ENCODE data around the gene TPBG. TPM values are rescaled to one million over a fixed set of nuclear protein-coding genes. Genes with fewer than 3 reads are reported as not detected.
"Not testable (repeated sequence)": the region's sequence is repeated elsewhere in the genome, so short reads cannot be mapped to it uniquely, and the experiment has no call there.

Gene TPBG
- total RNA-seq, 2 donors from 2014 or later, result 34.0 to 39.1 TPM

- Mint-ChIP-seq H3K4me3 (no peak overlapping the region), H3K4me1 (peaks cover 33% of the 10 kb centered on the region), H3K27me3 (ENCODE audit: insufficient read depth) (no peaks in the 10 kb centered on the region), H3K9me3 (no peaks in the 10 kb centered on the region), H3K36me3 (ENCODE audit: low read depth) (no peaks in the 10 kb centered on the region), H3K27ac (peak overlapping the region; percentile 12)
- no peak for DNase-seq
- 87 to 94% methylated on average over 2 of the region's 2 CpGs for WGBS, 2 experiments (ENCODE audit: insufficient coverage in 1 of 2, insufficient read length in 1 of 2)
- no peak for TF ChIP-seq CTCF (conservative IDR thresholded peaks at IDR 0.05)
- Histone ChIP-seq H3K9ac (ENCODE audit: extremely low read depth, low read length, poor library complexity, severe bottlenecking) (no peak overlapping the region), H3K4me3 (ENCODE audit: low read length) (no peak overlapping the region), H3K27me3 (ENCODE audit: control insufficient read depth, insufficient read depth, low read length, poor library complexity, severe bottlenecking) (no peaks in the 10 kb centered on the region), H3K36me3 (ENCODE audit: control insufficient read depth, insufficient read depth, low read length) (no peaks in the 10 kb centered on the region), H3K4me1 (ENCODE audit: control insufficient read depth, insufficient read depth, low read length) (peaks cover 11% of the 10 kb centered on the region), H3K9me3 (ENCODE audit: control insufficient read depth, low read length) (no peaks in the 10 kb centered on the region), H3K27ac (ENCODE audit: low read depth, low read length) (no peak overlapping the region)
Measured at GRCh38 chr6:82385546-82385945, 21.9 kb downstream of the TPBG start.

- no peak for TF ChIP-seq CTCF (conservative IDR thresholded peaks at IDR 0.05)
- Histone ChIP-seq H3K36me3 (ENCODE audit: control insufficient read depth, insufficient read depth, low read length) (no peaks in the 10 kb centered on the region), H3K27me3 (ENCODE audit: control insufficient read depth, insufficient read depth, low read length, poor library complexity, severe bottlenecking) (no peaks in the 10 kb centered on the region), H3K4me1 (ENCODE audit: control insufficient read depth, insufficient read depth, low read length) (peaks cover 11% of the 10 kb centered on the region), H3K27ac (ENCODE audit: low read depth, low read length) (no peak overlapping the region), H3K9me3 (ENCODE audit: control insufficient read depth, low read length) (no peaks in the 10 kb centered on the region), H3K9ac (ENCODE audit: extremely low read depth, low read length, poor library complexity, severe bottlenecking) (no peak overlapping the region), H3K4me3 (ENCODE audit: low read length) (no peak overlapping the region)
- no peak overlapping the region for H3K4me3 Mint-ChIP-seq
- whole genome bisulfite sequencing, 2 experiments (ENCODE audit: insufficient coverage in 1 of 2, insufficient read length in 1 of 2), result 88 to 100% methylated on average over 2 of the region's 2 CpGs
- peaks cover 31% of the 10 kb centered on the region for H3K4me1 Mint-ChIP-seq
- no peak for DNase-seq
- no peaks in the 10 kb centered on the region for H3K9me3 Mint-ChIP-seq
- no peaks in the 10 kb centered on the region for H3K36me3 Mint-ChIP-seq (ENCODE audit: low read depth)
- peak overlapping the region; percentile 12 for H3K27ac Mint-ChIP-seq
- no peaks in the 10 kb centered on the region for H3K27me3 Mint-ChIP-seq (ENCODE audit: insufficient read depth)
Measured at GRCh38 chr6:82385961-82386360, 22.3 kb downstream of the TPBG start.

GRCh38 chr6:82394770-82395169 is 31.2 kb downstream of the TPBG start:
- H3K27ac Mint-ChIP-seq; H3K4me1 ChIP-seq (ENCODE audit: control insufficient read depth, insufficient read depth, low read length); H3K36me3 ChIP-seq (ENCODE audit: control insufficient read depth, insufficient read depth, low read length); H3K36me3 Mint-ChIP-seq (ENCODE audit: low read depth); H3K9me3 Mint-ChIP-seq; H3K27ac ChIP-seq (ENCODE audit: low read depth, low read length); H3K4me1 Mint-ChIP-seq; H3K9me3 ChIP-seq (ENCODE audit: control insufficient read depth, low read length); H3K27me3 Mint-ChIP-seq (ENCODE audit: insufficient read depth); H3K27me3 ChIP-seq (ENCODE audit: control insufficient read depth, insufficient read depth, low read length, poor library complexity, severe bottlenecking); H3K4me3 ChIP-seq (ENCODE audit: low read length); DNase-seq; H3K4me3 Mint-ChIP-seq; H3K9ac ChIP-seq (ENCODE audit: extremely low read depth, low read length, poor library complexity, severe bottlenecking): not testable (repeated sequence)
- WGBS, 2 experiments (ENCODE audit: insufficient coverage in 1 of 2, insufficient read length in 1 of 2), result 63 to 81% methylated on average over 4 to 15 of the region's 15 CpGs

Data from endodermal cell (in vitro differentiated cells).